GM21423 (cell line): Measurements from ENCODE around the gene CHST5.
A peak's percentile ranks its signal among the peaks of the same experiment; 100 is the strongest.
"Not testable (repeated sequence)": the region's sequence is repeated elsewhere in the genome, so short reads cannot be mapped to it uniquely, and the experiment has no call there.

Experiments
- ATAC-seq: cut with Tn5 transposase; IDR thresholded peaks from one replicate; pipeline ENCODE4 v1.9.1; 2021; ENCODE audit warnings: mild to moderate bottlenecking, moderate library complexity; ENCODE audit not compliant: unreplicated experiment

The CHST5 gene

GRCh38 chr16:75514296-75514695 is 21.6 kb downstream of the CHST5 start:
- ATAC-seq = no peak

GRCh38 chr16:75506574-75506973 is 29.3 kb downstream of the CHST5 start:
- ATAC-seq = no peak

- no peak for ATAC-seq
Observed at GRCh38 chr16:75506107-75506506, 29.8 kb downstream of the CHST5 start.

- ATAC-seq = no peak
Observed at GRCh38 chr16:75503801-75504200, 32.1 kb downstream of the CHST5 start.

- ATAC-seq = no peak
Observed at GRCh38 chr16:75502916-75503605, 32.8 kb downstream of the CHST5 start.

- not testable (repeated sequence) for ATAC-seq
Observed at GRCh38 chr16:75501820-75502219, 34.1 kb downstream of the CHST5 start.

- no peak for ATAC-seq
Observed at GRCh38 chr16:75501359-75501758, 34.5 kb downstream of the CHST5 start.

GRCh38 chr16:75498605-75499322 is 37.1 kb downstream of the CHST5 start:
- ATAC-seq = not testable (repeated sequence)

- ATAC-seq = no peak
Observed at GRCh38 chr16:75497558-75497957, 38.4 kb downstream of the CHST5 start.

- ATAC-seq = peak; percentile 54
Observed at GRCh38 chr16:75495076-75495674, 40.7 kb downstream of the CHST5 start, which contains the start of gene CHST6. Gene CHST6 (minus strand): TSS chr16:75495441. CDS start chr16:75479828, 15,613 bp downstream.

- no peak for ATAC-seq
Observed at GRCh38 chr16:75494661-75495075, 41.2 kb downstream of the CHST5 start.

- ATAC-seq = no peak
Observed at GRCh38 chr16:75494184-75494583, 41.7 kb downstream of the CHST5 start.

- no peak for ATAC-seq
Observed at GRCh38 chr16:75491876-75492275, 44.0 kb downstream of the CHST5 start.

- ATAC-seq = no peak
Observed at GRCh38 chr16:75488322-75488721, 47.6 kb downstream of the CHST5 start.

GRCh38 chr16:75486676-75487313 is 49.1 kb downstream of the CHST5 start:
- peak; percentile 52 for ATAC-seq

GRCh38 chr16:75486014-75486675 is 49.8 kb downstream of the CHST5 start:
- ATAC-seq = no peak

- no peak for ATAC-seq
Observed at GRCh38 chr16:75485230-75486013, 50.5 kb downstream of the CHST5 start.

GRCh38 chr16:75483222-75483621 is 52.7 kb downstream of the CHST5 start:
- ATAC-seq = no peak

GRCh38 chr16:75482434-75483205 is 53.3 kb downstream of the CHST5 start:
- no peak for ATAC-seq
